NCI-H1092 treated with DMSO at 0.1 percent for 48 hours (cell line): ENCODE measurements around the gene SEMA3A.

Experiments used
- DNase-seq: peaks from one replicate; lab custom pipeline; 2025; lab: John Stamatoyannopoulos, UW

Gene SEMA3A

DNA sequence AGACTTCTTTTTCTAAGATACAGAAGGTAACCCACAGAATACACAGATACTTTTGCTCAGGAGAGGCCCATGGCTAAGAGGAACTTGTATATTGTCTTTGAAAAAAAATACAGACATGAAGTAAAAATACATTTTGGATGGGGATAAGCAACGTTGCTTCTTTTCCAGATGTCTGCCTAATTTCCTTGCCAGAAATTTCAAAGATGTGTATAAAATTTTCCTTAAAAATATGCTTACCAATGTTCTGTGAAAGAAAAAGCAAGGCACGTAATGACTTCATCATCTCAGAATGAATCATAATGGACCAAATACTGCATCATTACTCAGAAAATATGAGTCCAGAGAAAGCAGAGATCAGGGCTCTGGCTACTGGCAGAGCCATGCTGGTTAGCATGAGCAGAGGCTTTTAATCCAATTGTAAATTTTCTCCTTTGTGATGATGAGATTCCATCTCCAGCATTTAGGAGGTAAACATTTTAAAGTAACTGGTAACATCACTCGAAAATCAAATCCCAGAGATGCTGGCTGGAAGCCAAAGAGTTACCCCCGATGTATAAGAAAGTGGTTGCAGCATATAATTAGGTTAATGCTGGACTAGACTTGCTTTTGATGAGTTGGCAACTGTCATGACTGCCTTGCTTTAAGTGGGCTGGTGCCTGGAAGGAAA is 272.5 kb downstream of the SEMA3A start:
- peak; percentile 46 for DNase-seq

DNA sequence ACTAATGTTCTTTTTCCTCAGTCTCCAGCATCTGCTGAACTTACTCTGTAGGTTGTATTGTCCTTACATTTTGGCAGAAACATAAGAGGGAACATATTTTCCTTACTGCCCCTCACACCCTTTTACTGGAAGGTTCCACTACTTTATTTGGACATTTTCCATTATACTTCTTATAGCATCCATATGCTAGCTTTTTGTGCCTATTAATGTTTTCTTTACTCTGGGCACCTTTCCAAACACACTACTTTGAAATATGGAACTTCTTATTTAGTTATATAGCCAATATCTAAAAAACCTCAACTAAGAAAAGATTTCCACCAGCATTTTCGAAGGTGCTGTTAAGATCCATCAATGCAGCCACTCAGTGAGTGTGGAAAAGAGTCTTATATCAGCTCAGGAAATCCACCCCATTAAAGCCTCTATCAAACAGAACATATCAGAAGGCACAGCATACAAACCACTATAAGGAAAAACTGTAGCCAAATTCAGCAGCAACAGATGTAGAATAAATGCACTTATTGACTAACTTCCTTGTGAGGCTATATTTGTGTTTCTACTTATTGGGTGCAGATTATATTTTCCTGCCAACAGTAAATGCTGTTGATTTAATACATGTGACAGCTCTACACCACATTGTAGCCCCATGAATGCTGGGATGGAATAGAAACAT is 273.2 kb downstream of the SEMA3A start:
- no peak for DNase-seq

GRCh38 chr7:83918142-83918541 is 276.4 kb downstream of the SEMA3A start:
- DNase-seq: no peak

GRCh38 chr7:83913174-83913573 is 281.4 kb downstream of the SEMA3A start:
- DNase-seq: no peak

GRCh38 chr7:83908526-83908925 is 286.1 kb downstream of the SEMA3A start:
- DNase-seq: no peak
